OCI-LY1 (cell line): Measurements from ENCODE around the gene SLC39A10.

Experiments
- H2AFZ ChIP-seq: fragments of 200-600 bp; sonication (generic), shearing (Covaris generic); 2 replicates; pipeline ENCODE4 v1.6.0; 2014; ENCODE audit warnings: antibody characterized with exemption, mild to moderate bottlenecking, low read length
- H3F3A ChIP-seq: fragments of 200-600 bp; sonication (generic), shearing (Covaris generic); 2 replicates; pipeline ENCODE4 v1.6.0; 2014; ENCODE audit warnings: mild to moderate bottlenecking, antibody characterized with exemption, low read length, moderate library complexity; ENCODE audit not compliant: insufficient read depth
- H3K27ac ChIP-seq: fragments of 200-600 bp; sonication (generic); 2 replicates; pipeline ENCODE4 v1.5.1; 2014; ENCODE audit warnings: low read length, mixed run types, mild to moderate bottlenecking, low read depth; ENCODE audit not compliant: poor library complexity, severe bottlenecking
- H3K27me3 ChIP-seq: fragments of 200-600 bp; sonication (generic); 2 replicates; pipeline ENCODE4 v1.6.0; 2014; ENCODE audit warnings: antibody characterized with exemption, mild to moderate bottlenecking, low read length, moderate library complexity; ENCODE audit not compliant: insufficient read depth
- H3K36me3 ChIP-seq: fragments of 200-600 bp; sonication (generic); 2 replicates; pipeline ENCODE4 v1.6.1; 2014; ENCODE audit warnings: mild to moderate bottlenecking, antibody characterized with exemption, low read length, moderate library complexity, mixed read lengths; ENCODE audit not compliant: insufficient read depth
- H3K4me1 ChIP-seq: fragments of 200-600 bp; sonication (generic); 2 replicates; pipeline ENCODE4 v1.5.1; 2014; ENCODE audit warnings: mild to moderate bottlenecking, low read length, moderate library complexity; ENCODE audit not compliant: insufficient read depth, severe bottlenecking
- H3K4me2 ChIP-seq: fragments of 200-600 bp; sonication (generic), shearing (Covaris generic); 2 replicates; pipeline ENCODE4 v1.6.1; 2014; ENCODE audit warnings: low read length
- H3K4me3 ChIP-seq: fragments of 200-600 bp; sonication (generic); 2 replicates; pipeline ENCODE4 v1.5.1; 2014; ENCODE audit warnings: low read length, low read depth, mild to moderate bottlenecking, mixed read lengths; ENCODE audit not compliant: poor library complexity, severe bottlenecking
- H3K79me2 ChIP-seq: fragments of 200-600 bp; shearing (Covaris generic); 2 replicates; pipeline ENCODE4 v1.6.1; 2016; ENCODE audit warnings: mixed run types, low read length, mixed read lengths; ENCODE audit not compliant: insufficient read depth
- H3K9ac ChIP-seq: fragments of 200-600 bp; sonication (generic), shearing (Covaris generic); 2 replicates; pipeline ENCODE4 v1.6.1; 2014; ENCODE audit warnings: mild to moderate bottlenecking, low read length, mixed read lengths
- H3K9me2 ChIP-seq: fragments of 200-600 bp; sonication (generic), shearing (Covaris generic); 2 replicates; pipeline ENCODE4 v1.6.1; 2014; ENCODE audit warnings: low read depth, mild to moderate bottlenecking, low read length, mixed read lengths
- H3K9me3 ChIP-seq: fragments of 200-600 bp; shearing (Covaris generic); 2 replicates; pipeline ENCODE4 v1.6.1; 2014; ENCODE audit warnings: low read length, mixed read lengths
- H4K20me1 ChIP-seq: fragments of 200-600 bp; sonication (generic), shearing (Covaris generic); 2 replicates; pipeline ENCODE4 v1.6.0; 2016; ENCODE audit warnings: mild to moderate bottlenecking, low read length; ENCODE audit not compliant: insufficient read depth
- EZH2 ChIP-seq: fragments of 200-600 bp; sonication (generic), shearing (Covaris generic); IDR thresholded peaks from 2 replicates; pipeline ENCODE4 v1.8.0; 2017; ENCODE audit warnings: borderline replicate concordance, mixed run types, mild to moderate bottlenecking, antibody characterized with exemption, low read length, moderate library complexity, mixed read lengths
- TF ChIP-seq, protein P1 (sequence below): fragments of 200-600 bp; sonication (generic), shearing (Covaris generic); IDR thresholded peaks from 2 replicates; pipeline ENCODE4 v1.5.1; 2017; ENCODE audit warnings: mild to moderate bottlenecking, antibody characterized with exemption, low read length, moderate library complexity, mixed read lengths

Gene SLC39A10

DNA sequence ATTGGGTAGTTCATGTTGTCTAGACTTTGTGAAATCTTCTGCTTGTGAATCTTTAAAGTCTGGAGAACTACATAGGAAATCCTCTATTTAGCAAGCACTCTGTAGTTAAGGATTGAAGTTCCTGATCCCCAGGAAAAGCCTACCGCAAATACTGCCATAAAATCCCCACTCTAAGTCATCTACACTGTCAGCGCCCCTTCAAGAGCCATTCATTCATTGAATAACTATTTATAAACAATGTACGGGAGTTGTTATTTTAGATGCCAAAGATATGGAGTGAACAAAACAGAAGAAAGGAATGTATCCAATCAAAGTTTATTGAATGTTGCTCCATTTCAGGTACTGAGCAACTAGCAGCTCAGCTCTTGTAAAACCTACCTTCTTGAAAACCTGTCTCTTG is 36.5 kb upstream of the SLC39A10 start:
- H3K27me3 ChIP-seq = no peaks in the 10 kb centered on the region
- no peaks in the 10 kb centered on the region for H3K9me3 ChIP-seq
- H3K4me3 ChIP-seq = no peak overlapping the region
- H3K9ac ChIP-seq = no peak overlapping the region
- no peaks in the 10 kb centered on the region for H3K9me2 ChIP-seq
- TF ChIP-seq, protein P1, sequence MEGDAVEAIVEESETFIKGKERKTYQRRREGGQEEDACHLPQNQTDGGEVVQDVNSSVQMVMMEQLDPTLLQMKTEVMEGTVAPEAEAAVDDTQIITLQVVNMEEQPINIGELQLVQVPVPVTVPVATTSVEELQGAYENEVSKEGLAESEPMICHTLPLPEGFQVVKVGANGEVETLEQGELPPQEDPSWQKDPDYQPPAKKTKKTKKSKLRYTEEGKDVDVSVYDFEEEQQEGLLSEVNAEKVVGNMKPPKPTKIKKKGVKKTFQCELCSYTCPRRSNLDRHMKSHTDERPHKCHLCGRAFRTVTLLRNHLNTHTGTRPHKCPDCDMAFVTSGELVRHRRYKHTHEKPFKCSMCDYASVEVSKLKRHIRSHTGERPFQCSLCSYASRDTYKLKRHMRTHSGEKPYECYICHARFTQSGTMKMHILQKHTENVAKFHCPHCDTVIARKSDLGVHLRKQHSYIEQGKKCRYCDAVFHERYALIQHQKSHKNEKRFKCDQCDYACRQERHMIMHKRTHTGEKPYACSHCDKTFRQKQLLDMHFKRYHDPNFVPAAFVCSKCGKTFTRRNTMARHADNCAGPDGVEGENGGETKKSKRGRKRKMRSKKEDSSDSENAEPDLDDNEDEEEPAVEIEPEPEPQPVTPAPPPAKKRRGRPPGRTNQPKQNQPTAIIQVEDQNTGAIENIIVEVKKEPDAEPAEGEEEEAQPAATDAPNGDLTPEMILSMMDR = no peak
- TF ChIP-seq EZH2 = no peak
- no peaks in the 10 kb centered on the region for H3K79me2 ChIP-seq
- H3K4me1 ChIP-seq = no peaks in the 10 kb centered on the region
- H4K20me1 ChIP-seq = no peaks in the 10 kb centered on the region
- no peaks in the 10 kb centered on the region for H3F3A ChIP-seq
- H3K27ac ChIP-seq = no peak overlapping the region
- H3K4me2 ChIP-seq = no peak overlapping the region
- H3K36me3 ChIP-seq = no peaks in the 10 kb centered on the region
- no peak overlapping the region for H2AFZ ChIP-seq

DNA sequence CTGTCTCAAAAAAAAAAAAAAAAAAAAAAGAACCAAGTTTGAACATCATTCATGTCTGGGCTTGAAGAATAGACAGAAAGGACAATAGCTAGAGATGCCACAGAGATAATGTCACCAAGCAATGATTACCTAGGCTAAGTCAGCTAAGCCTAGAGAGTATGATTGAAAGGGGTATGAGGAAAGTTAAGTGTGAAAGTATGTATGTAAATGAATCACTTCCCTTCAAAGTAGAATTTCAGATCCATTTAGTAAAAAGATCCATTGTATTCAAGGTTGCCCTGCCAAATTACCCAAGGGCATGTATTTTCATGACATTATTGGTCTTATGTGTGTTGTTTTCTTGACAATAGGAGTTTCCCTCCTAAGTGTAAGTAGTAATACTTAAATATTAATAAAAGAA is 34.1 kb upstream of the SLC39A10 start:
- Histone ChIP-seq H3K4me1 (no peaks in the 10 kb centered on the region), H3K27ac (no peak overlapping the region), H3F3A (no peaks in the 10 kb centered on the region), H2AFZ (no peak overlapping the region), H3K9me3 (no peaks in the 10 kb centered on the region), H3K9ac (no peak overlapping the region), H3K4me2 (no peak overlapping the region), H3K27me3 (no peaks in the 10 kb centered on the region), H3K9me2 (no peaks in the 10 kb centered on the region), H3K79me2 (no peaks in the 10 kb centered on the region), H4K20me1 (no peaks in the 10 kb centered on the region), H3K4me3 (no peak overlapping the region), H3K36me3 (no peaks in the 10 kb centered on the region)
- TF ChIP-seq, protein P1 = no peak
- no peak for TF ChIP-seq EZH2

DNA sequence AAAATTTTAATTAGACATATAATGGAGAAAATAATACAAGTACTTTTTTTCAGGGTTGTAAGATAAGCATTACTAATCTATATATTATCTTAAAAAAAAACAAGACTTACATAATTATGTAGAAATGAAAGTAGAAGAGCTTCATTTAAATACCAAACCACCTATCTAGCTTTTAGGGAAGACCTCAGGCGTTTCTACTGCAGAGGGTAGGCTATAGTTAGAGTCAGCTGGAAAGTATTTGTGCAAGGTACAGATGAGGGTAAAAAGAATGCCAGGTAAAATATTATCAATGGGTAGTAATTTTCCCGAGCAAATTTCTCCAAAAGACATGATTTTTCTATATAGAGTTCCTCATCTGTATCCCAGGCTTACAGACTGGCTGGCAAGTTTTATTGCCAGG is 30.5 kb upstream of the SLC39A10 start:
- no peaks in the 10 kb centered on the region for H3F3A ChIP-seq
- H3K9ac ChIP-seq = no peak overlapping the region
- H3K4me1 ChIP-seq = no peaks in the 10 kb centered on the region
- H3K79me2 ChIP-seq = no peaks in the 10 kb centered on the region
- TF ChIP-seq, protein P1 = no peak
- no peak for TF ChIP-seq EZH2
- no peak overlapping the region for H3K27ac ChIP-seq
- no peaks in the 10 kb centered on the region for H3K9me2 ChIP-seq
- H3K4me2 ChIP-seq = no peak overlapping the region
- no peaks in the 10 kb centered on the region for H3K27me3 ChIP-seq
- no peak overlapping the region for H2AFZ ChIP-seq
- no peaks in the 10 kb centered on the region for H3K9me3 ChIP-seq
- H3K36me3 ChIP-seq = no peaks in the 10 kb centered on the region
- no peaks in the 10 kb centered on the region for H4K20me1 ChIP-seq
- no peak overlapping the region for H3K4me3 ChIP-seq
